ENCODE data around the gene EFCAB11.

DNA sequence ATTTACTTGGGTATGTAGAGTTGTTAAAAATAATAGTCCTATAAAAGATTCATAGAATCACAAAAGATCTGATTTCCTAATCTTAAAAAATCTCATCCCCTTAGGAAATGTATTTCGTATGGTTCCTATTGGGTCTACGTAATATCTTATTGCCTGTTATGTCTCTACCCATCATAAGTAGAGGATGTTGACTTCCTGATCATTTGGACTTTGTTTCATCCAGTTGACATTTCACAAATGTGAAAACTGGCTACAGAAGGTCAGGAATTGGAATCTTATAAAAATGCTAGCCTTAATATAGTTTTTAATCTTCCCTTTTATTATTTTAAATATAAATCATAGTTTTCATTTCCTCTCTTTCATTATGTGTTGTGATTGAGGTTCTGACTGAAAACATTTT lies 46.4 kb upstream of the EFCAB11 start:
- TF ChIP-seq POLR2A (IDR thresholded peaks at IDR 0.05) (no peak), CTCF (IDR thresholded peaks at IDR 0.05) (no peak)

All from esophagus squamous epithelium (tissue), 4 donors.